Activated T-cell treated with anti-CD3 and anti-CD28 coated beads, Interleukin-2, amount 50 U/mL, for 48 hours (primary cell): Measurements from ENCODE around the gene VGF.
"Not testable (repeated sequence)": the region's sequence is repeated elsewhere in the genome, so short reads cannot be mapped to it uniquely, and the experiment has no call there.

ENCODE experiments used
- DNase-seq, 2 experiments: peaks; one replicate each; pipeline ENCODE4 v3.0.0-alpha.2; 2020

The VGF gene

GRCh38 chr7:101134399-101134980 is 30.9 kb downstream of the VGF start:
- DNase-seq = no peak

DNA sequence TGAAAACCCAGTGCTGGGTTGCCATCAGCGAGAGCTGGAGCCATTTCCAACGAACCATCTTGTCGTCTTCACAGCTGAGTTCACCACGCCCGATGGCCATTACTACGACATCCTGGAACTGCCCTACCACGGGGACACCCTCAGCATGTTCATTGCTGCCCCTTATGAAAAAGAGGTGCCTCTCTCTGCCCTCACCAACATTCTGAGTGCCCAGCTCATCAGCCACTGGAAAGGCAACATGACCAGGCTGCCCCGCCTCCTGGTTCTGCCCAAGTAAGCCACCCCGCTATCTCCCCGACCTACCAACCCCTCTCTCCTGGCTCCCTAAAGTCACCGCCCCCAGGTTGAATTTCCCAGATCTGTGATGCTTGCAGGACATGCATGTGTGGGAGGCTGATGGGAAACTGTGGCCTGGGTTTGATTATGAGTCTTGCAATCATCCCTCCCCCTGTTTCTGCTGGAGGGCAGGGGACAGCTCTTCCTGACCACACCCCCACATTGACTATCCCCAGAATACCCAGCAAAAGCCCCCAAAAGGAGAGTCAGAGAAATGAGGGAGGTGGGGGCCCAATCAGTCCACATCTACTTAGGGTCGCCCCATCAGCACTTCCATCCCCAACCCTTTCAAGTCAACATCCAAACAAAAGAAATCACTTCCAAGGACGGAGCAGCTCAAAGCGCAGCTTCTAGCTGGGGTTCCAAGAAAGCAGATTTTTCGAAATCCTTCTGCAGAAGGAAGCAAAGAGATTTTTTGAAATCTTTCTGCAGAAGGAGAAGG is 31.6 kb downstream of the VGF start:
- no peak for DNase-seq

- DNase-seq = not testable (repeated sequence)
These were observed 32.5 kb downstream of the VGF start for GRCh38 chr7:101132626-101133600.

DNA sequence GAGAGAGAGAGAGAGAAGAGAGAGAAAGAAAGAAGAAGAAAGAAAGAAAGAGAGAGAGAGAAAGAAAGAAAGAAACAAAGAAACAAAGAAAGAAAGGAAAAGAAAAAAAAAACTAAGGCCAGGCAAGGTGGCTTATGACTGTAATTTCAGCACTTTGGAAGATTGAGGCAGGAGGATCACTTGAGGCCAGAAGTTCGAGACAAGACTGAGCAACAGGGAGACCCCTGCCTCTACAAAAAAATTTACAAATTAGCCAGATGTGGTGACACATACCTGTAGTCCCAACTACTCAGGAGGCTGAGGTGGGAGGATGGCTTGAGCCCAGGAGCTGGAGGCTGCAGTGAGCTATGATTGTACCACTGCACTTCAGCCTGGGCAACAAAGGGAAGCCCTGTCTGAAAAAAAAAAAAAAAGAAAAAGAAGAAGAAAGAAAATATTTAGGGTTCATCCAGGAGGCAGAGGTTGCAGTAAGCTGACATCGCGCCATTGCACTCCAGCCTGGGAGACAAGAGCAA is 35.7 kb downstream of the VGF start:
- DNase-seq = no peak

GRCh38 chr7:101128040-101128834 is 37.1 kb downstream of the VGF start:
- no peak for DNase-seq

DNA sequence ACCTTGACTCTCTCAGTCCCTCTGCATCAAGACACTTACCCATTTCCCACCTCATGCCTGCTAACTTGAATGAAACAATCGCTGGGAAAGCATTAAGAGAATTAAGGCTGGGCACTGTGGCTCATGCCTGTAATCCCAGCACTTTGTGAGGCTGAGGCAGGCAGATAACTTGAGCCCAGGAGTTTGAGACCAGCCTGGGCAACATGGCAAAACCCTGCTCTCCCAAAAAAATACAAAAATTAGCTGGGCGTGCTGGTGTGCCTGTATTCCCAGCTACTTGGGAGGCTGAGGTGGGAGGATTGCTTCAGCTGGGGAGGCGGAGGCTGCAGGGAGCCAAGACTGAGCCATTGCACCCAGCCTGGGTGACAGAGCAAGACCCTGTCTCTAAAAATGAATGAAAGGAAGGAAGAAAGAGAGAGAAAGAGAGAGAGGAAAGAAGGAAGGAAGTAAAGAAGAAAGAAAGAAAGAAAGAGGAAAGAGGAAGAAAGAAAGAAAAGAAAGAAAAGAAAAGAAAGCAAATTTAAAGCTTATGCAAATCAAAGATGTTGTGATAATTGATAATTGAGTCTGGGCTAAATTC is 37.8 kb downstream of the VGF start:
- no peak for DNase-seq

- DNase-seq = peak; percentile 46 to 57
These were observed 38.5 kb downstream of the VGF start, which contains the start of gene SERPINE1 for GRCh38 chr7:101126651-101127459. Gene SERPINE1 (plus strand): TSS chr7:101127104. CDS start chr7:101128394, 1,290 bp downstream.

- no peak for DNase-seq
These were observed 39.2 kb downstream of the VGF start for GRCh38 chr7:101125989-101126650.

DNA sequence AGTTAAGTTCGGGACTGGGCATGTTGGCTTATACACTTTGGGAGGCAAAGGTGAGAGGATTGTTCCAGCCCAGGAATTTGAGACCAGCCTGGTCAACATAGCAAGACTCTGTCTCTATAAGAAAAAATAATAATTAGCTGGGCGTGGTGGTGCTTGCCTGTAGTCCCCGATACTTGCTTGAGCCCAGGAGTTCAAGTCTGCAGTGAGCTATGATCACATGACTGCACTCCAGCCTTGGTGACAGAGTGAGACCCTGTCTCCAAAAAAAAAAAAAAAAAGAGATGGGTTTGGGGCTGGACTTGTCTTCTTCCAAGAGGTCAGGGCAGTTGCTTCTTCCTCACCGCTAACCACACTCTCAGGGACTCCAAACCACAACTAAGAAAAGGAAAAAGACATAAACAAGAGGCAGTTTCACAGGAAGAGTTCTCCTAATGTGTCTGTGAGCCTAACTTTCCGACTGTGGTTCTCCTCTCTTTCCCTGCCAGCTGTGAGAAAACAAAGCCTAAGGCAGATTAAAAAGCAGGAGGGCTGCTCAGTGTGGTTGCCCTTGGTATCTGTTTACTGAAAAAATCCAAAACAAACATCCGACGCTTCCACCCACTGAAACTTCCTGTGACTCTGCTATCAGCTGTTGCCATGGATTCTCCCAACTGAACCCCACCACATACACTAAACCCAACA is 40.9 kb downstream of the VGF start:
- no peak for DNase-seq

GRCh38 chr7:101123703-101124068 is 41.7 kb downstream of the VGF start:
- no peak for DNase-seq

- no peak for DNase-seq
These were observed 42.3 kb downstream of the VGF start for GRCh38 chr7:101122933-101123702.

- no peak for DNase-seq
These were observed 43.1 kb downstream of the VGF start for GRCh38 chr7:101121991-101122932.

DNA sequence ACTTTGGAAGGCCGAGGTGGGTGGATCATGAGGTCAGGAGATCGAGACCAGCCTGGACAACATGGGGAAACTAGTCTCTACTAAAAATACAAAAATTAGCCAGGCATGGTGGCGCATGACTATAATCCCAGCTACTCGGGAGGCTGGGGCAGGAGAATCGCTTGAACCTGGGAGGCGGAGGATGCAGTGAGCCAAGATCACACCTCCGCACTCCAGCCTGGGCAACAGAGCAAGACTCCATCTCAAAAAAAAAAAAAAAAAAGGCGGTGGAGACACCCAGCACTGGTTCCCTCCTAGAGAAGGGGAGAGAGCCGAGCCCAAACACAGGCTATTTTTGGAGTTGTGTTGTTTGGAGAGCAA is 43.8 kb downstream of the VGF start:
- DNase-seq = not testable (repeated sequence)

DNA sequence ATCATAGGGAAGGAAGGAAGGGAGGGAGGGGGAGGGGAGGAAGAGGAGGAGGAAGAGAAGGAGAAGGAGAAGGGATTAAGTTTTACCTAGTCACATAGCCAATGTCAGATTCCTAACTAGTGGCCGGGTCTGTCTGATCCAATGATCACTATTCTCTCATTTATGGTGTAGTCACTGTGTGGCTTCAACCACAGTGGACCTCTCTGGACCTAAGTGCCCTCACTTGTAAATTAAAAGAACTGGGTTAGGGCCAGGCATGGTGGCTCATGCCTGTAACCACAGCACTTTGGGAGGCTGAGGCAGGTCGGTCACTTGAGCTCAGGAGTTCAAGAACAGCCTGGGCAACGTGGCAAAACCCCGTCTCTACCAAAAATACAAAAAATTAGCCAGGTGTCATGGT is 45.1 kb downstream of the VGF start:
- DNase-seq = no peak

GRCh38 chr7:101119876-101120275 is 45.5 kb downstream of the VGF start:
- DNase-seq = no peak

- DNase-seq = no peak
These were observed 46.5 kb downstream of the VGF start for GRCh38 chr7:101118856-101119255.

DNA sequence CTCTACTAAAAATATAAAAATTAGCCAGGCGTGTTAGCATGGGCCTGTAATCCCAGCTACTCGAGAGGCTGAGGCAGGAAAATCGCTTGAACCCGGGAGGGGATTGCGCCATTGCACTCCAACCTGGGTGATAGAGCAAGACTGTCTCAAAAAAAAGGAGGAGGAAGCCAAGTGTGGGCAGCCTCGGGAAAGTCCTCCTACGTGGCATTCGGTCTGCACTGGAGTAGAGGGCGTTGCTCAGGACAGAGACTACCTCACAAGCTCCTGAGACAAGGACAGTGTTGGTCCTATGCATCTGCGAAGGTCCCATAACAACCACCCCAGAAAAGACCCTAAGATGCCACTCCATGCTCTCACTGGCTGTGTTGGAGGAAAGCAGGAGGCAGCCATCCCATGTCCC is 48.5 kb downstream of the VGF start:
- no peak for DNase-seq

DNA sequence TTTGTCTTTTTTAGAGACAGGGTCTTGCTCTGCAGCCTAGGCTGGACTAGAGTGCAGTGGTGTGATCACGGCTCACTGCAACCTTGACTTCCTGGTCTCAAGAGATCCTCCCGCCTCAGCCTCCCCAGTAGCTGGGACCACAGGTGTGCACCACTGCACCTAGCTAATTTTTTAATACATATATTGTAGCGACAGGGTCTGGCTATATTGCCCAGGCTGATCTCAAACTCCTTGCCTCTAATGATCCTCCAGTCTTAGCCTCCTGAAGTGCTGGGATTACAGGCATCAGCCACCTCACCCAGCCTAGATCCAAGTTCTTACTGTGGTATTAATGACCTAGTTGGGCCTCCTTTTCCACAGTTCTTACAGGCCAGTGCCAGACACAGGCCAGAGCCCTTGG is 50.2 kb downstream of the VGF start:
- DNase-seq = no peak
